ENCODE data around the gene OSBPL8.
"Not testable (repeated sequence)": the region's sequence is repeated elsewhere in the genome, so short reads cannot be mapped to it uniquely, and the experiment has no call there.

DNA sequence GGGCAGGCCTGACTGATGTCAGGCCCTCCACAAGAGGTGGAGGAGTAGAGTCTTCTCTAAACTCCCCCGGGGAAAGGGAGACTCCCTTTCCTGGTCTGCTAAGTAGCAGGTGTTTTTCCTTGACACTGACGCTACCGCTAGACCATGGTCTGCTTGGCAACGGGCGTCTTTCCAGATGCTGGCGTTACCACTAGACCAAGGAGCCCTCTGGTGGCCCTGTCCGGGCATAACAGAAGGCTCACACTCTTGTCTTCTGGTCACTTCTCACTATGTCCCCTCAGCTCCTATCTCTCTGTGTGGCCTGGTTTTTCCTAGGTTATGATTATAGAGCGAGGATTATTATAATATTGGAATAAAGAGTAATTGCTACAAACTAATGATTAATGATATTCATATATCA lies 86.7 kb downstream of the OSBPL8 start:
- not testable (repeated sequence) for TF ChIP-seq CTCF (conservative IDR thresholded peaks at IDR 0.05 in 1 of 2, IDR thresholded peaks at IDR 0.05 in 1 of 2; ENCODE audit: extremely low read depth in 1 of 2, insufficient read depth in 1 of 2, low read depth in 1 of 2, low read length in 2 of 2); EZH2 (IDR thresholded peaks at IDR 0.05; ENCODE audit: borderline replicate concordance, low read length)
